Ishikawa (cell line): ENCODE data around the gene ZDHHC13.

ENCODE experiments used
- CEBPB ChIP-seq: IDR thresholded peaks from 2 replicates; pipeline ENCODE4 v1.6.1; 2012
- EGR1 ChIP-seq: IDR thresholded peaks from 2 replicates; pipeline ENCODE4 v1.6.1; 2012
- FOXM1 ChIP-seq: IDR thresholded peaks from 2 replicates; pipeline ENCODE4 v1.6.1; 2012; ENCODE audit warnings: low read depth, borderline replicate concordance
- MAX ChIP-seq: IDR thresholded peaks from 2 replicates; pipeline ENCODE4 v1.6.1; 2012
- RAD21 ChIP-seq: IDR thresholded peaks from 2 replicates; pipeline ENCODE4 v1.6.1; 2012; ENCODE audit warnings: low read depth
- REST ChIP-seq: IDR thresholded peaks from 2 replicates; pipeline ENCODE4 v1.6.1; 2012; ENCODE audit warnings: low read depth, mild to moderate bottlenecking
- TAF1 ChIP-seq: IDR thresholded peaks from 2 replicates; pipeline ENCODE4 v1.6.1; 2012; ENCODE audit warnings: low read depth, mild to moderate bottlenecking
- TCF12 ChIP-seq: IDR thresholded peaks from 2 replicates; pipeline ENCODE4 v1.6.1; 2012; ENCODE audit warnings: low read depth
- YY1 ChIP-seq: IDR thresholded peaks from 2 replicates; pipeline ENCODE4 v1.6.1; 2012; ENCODE audit warnings: low read depth

GRCh38 chr11:19183646-19184045, 66.7 kb downstream of the ZDHHC13 start:
- TF ChIP-seq YY1 (no peak), FOXM1 (no peak), REST (no peak), CEBPB (no peak), RAD21 (no peak), MAX (no peak), EGR1 (no peak), TAF1 (no peak), TCF12 (no peak)
